Activated naive CD8-positive, alpha-beta T cell treated with anti-CD3 and anti-CD28 coated beads, Interleukin-2, amount 50 U/mL, for 24 hours (primary cell): ENCODE results near the gene SELENON.

Experiments used
- ATAC-seq: fragments of 150-1000 bp; cut with Tn5 transposase; one replicate; pipeline ENCODE4 v1.10.0; 2021
- DNase-seq: peaks from one replicate; pipeline ENCODE4 v3.0.0; 2021
- H3K27ac Mint-ChIP-seq: one replicate; pipeline ENCODE4 v1.8.0; 2021; ENCODE audit warnings: mild to moderate bottlenecking, mixed read lengths
- H3K27me3 Mint-ChIP-seq: one replicate; pipeline ENCODE4 v1.8.0; 2021; ENCODE audit warnings: mixed read lengths
- H3K36me3 Mint-ChIP-seq: one replicate; pipeline ENCODE4 v1.8.0; 2021; ENCODE audit warnings: low read depth, mixed read lengths
- H3K4me1 Mint-ChIP-seq: one replicate; pipeline ENCODE4 v1.8.0; 2021; ENCODE audit warnings: mixed read lengths
- H3K4me3 Mint-ChIP-seq: one replicate; pipeline ENCODE4 v1.8.0; 2021; ENCODE audit warnings: mild to moderate bottlenecking, moderate library complexity, mixed read lengths
- H3K9me3 Mint-ChIP-seq: one replicate; pipeline ENCODE4 v1.8.0; 2021; ENCODE audit warnings: mixed read lengths

SELENON gene

DNA sequence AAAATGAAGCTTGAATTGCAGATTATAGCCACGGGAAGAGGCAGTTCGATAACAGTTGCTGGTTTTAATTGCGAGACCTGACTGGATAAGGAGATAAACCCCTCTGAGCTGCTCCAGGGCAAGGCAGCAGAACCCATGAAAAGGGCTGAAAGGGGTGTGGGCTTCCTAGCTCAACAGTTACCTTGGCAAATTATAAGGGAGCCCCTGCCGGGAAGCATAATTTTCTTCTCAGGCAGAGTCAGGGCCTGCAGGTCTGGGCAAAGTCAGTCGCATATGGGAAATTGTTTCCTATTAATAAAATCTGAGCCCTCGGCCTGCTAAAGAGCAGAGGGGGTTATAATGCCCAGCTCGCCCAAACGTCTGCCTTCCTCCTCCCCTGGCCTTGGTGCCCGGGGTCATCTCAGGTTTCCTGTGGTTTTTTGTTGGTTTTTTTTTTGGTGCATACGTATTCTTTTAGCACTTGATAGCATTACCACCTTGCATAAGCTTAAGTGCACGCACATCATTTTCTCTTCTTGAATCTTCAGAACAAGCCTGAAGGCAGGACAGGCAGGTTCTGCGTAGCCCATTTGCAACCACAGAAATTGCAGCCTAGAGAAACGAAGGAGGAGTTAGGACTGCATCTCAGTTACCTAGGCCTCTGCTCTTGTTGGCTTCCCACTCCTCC lies 33.9 kb upstream of the SELENON start:
- Mint-ChIP-seq H3K4me1 (peaks cover 29% of the 10 kb centered on the region), H3K9me3 (no peaks in the 10 kb centered on the region), H3K36me3 (no peaks in the 10 kb centered on the region), H3K27me3 (no peaks in the 10 kb centered on the region), H3K4me3 (peak overlapping the region; percentile 24), H3K27ac (no peak overlapping the region)
- DNase-seq, result no peak
- peak; percentile 10 for ATAC-seq

GRCh38 chr1:25766721-25767436 lies 33.1 kb upstream of the SELENON start:
- DNase-seq (no peak), ATAC-seq (no peak)
- H3K27ac Mint-ChIP-seq, result no peak overlapping the region
- H3K9me3 Mint-ChIP-seq, result no peaks in the 10 kb centered on the region
- peaks cover 38% of the 10 kb centered on the region for H3K4me1 Mint-ChIP-seq
- H3K4me3 Mint-ChIP-seq, result no peak overlapping the region
- no peaks in the 10 kb centered on the region for H3K36me3 Mint-ChIP-seq
- no peaks in the 10 kb centered on the region for H3K27me3 Mint-ChIP-seq

- Mint-ChIP-seq H3K36me3 (no peaks in the 10 kb centered on the region), H3K27me3 (no peaks in the 10 kb centered on the region), H3K27ac (no peak overlapping the region), H3K9me3 (no peaks in the 10 kb centered on the region), H3K4me3 (no peak overlapping the region), H3K4me1 (peaks cover 43% of the 10 kb centered on the region)
- no peak for DNase-seq
- ATAC-seq, result no peak
Measured at GRCh38 chr1:25767437-25767770, 32.6 kb upstream of the SELENON start.

DNA sequence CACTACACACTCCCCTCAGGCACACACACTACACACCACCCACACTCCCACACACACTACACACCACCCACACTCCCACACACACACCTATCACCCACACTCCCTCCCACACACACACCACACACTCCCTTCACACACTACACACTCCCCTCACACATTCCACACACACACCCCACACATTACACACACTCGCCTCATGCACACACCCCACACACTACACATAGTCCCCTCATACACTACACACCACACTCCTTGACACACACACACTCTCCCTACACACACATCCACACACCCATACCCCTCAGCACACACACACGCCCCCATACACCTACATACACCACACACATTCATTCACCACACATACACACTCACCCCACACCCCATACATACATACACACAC lies 31.0 kb upstream of the SELENON start:
- H3K36me3 Mint-ChIP-seq, result no peaks in the 10 kb centered on the region
- no peak overlapping the region for H3K4me3 Mint-ChIP-seq
- peaks cover 6% of the 10 kb centered on the region for H3K27me3 Mint-ChIP-seq
- H3K9me3 Mint-ChIP-seq, result no peaks in the 10 kb centered on the region
- H3K27ac Mint-ChIP-seq, result no peak overlapping the region
- DNase-seq (no peak), ATAC-seq (no peak)
- H3K4me1 Mint-ChIP-seq, result peaks cover 54% of the 10 kb centered on the region

GRCh38 chr1:25769625-25770383 lies 30.2 kb upstream of the SELENON start:
- H3K9me3 Mint-ChIP-seq, result no peaks in the 10 kb centered on the region
- H3K4me3 Mint-ChIP-seq, result no peak overlapping the region
- no peak overlapping the region for H3K27ac Mint-ChIP-seq
- ATAC-seq (no peak), DNase-seq (no peak)
- no peaks in the 10 kb centered on the region for H3K36me3 Mint-ChIP-seq
- H3K4me1 Mint-ChIP-seq, result peaks cover 62% of the 10 kb centered on the region
- H3K27me3 Mint-ChIP-seq, result peaks cover 6% of the 10 kb centered on the region

DNA sequence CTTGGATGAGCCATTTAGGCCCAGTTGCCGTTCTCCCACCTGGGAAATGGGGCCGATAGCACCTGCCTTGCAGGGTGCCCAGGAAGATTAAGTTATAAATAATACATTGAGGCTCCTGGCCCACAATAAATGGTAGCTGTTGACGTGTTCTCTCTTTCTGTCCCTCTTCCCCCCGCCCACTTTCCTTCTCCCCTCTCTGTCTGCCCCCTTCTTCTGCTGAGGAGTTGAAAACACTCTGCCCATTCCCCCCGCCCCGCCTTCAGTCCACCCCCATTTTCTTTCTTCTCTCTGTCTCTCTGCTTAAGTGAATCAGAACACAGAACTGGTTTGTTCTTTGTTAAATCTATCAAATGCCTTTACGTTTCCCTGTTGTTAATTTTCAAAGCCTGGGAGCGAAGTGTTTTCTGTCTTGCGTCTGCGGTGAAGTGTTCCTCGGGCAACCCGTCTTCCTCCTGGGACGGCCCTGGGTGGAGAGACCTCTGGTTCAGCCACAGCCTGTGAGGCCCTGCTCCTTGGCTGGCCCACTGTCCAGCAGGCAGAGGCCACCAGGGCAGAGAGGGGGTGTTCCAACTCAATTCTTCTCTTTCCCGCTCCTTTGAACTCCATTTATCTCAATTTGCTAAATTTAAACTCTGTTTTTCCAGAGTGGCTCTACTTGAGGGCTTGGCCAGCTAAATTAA lies 29.3 kb upstream of the SELENON start:
- DNase-seq (no peak), ATAC-seq (no peak)
- no peaks in the 10 kb centered on the region for H3K9me3 Mint-ChIP-seq
- peak overlapping the region; percentile 10 for H3K4me3 Mint-ChIP-seq
- H3K27me3 Mint-ChIP-seq, result peaks cover 6% of the 10 kb centered on the region
- peaks cover 67% of the 10 kb centered on the region for H3K4me1 Mint-ChIP-seq
- H3K27ac Mint-ChIP-seq, result peak overlapping the region; percentile 45
- H3K36me3 Mint-ChIP-seq, result no peaks in the 10 kb centered on the region

GRCh38 chr1:25771221-25772114 lies 28.5 kb upstream of the SELENON start:
- Mint-ChIP-seq H3K36me3 (no peaks in the 10 kb centered on the region), H3K9me3 (no peaks in the 10 kb centered on the region), H3K27ac (peak overlapping the region; percentile 53), H3K4me1 (peaks cover 63% of the 10 kb centered on the region), H3K27me3 (peaks cover 6% of the 10 kb centered on the region), H3K4me3 (no peak overlapping the region)
- ATAC-seq (no peak), DNase-seq (peak; percentile 20)

GRCh38 chr1:25772164-25772563 lies 27.8 kb upstream of the SELENON start:
- H3K4me3 Mint-ChIP-seq, result no peak overlapping the region
- H3K27ac Mint-ChIP-seq, result no peak overlapping the region
- peaks cover 62% of the 10 kb centered on the region for H3K4me1 Mint-ChIP-seq
- no peaks in the 10 kb centered on the region for H3K9me3 Mint-ChIP-seq
- ATAC-seq (no peak), DNase-seq (no peak)
- no peaks in the 10 kb centered on the region for H3K36me3 Mint-ChIP-seq
- peaks cover 6% of the 10 kb centered on the region for H3K27me3 Mint-ChIP-seq

- Mint-ChIP-seq H3K27me3 (peaks cover 6% of the 10 kb centered on the region), H3K9me3 (no peaks in the 10 kb centered on the region), H3K27ac (no peak overlapping the region), H3K4me3 (no peak overlapping the region), H3K36me3 (no peaks in the 10 kb centered on the region), H3K4me1 (peaks cover 62% of the 10 kb centered on the region)
- DNase-seq (no peak), ATAC-seq (no peak)
Measured at GRCh38 chr1:25772692-25773245, 27.2 kb upstream of the SELENON start.

DNA sequence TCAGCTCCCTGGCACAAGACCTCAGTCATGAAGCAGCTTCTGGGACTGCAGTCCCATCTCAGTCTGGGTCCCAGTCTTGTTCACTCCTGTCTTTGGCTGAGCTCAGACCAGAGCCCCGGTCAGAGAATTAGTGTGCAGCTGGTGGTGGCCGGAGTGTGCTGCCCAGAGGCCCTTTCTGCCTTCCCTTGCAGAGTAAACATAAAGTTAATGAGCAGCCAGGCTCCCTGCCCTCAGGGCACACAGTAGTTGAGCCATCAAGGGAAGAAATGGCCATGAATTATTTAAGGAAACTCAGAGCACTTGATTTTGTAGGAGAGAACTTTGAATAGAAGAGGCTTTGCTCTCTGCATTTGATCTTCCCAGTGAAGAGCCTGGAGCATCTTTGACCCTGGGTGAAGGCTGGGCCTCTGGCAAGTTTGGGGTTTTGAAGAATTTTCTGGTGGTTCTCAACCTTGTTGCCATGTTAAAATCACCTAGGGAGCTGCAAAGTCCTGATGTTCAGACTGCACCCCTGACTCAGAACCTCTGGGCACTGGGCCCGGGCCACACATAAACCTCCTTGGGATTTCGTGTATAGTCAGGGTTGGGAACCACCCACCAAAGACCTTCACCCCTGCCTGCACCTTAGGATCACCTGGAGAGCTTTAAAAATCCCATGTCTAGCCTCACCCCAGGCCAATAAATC lies 26.4 kb upstream of the SELENON start:
- no peak for ATAC-seq
- no peaks in the 10 kb centered on the region for H3K9me3 Mint-ChIP-seq

DNA sequence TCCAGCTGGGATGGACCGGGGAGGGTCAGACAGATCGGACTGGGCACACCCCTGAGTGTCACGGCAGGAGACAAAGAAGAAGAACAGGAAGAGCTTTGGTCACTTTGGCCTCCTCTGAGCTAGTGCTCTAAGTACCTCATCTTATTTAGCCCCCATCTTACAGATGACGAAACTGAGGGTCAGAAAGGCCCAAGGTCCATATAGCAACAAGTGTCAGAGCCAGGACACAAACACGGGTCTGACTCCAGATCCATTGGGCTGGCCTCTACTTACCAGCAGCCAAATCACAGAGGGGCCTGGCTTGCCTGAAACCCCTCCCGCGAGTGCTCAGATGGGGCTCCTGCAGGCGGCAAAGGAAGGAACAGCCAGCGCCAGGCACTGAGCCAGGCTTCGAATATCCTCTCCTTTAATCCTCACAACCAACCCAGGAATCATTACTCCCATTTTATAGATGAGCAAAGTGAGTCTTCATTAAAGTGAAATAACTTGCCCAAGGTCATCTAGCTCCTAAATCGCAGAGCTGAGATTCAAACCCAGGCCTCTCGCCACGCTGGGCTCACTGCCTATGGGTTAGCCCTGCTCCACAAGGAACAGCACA lies 25.7 kb upstream of the SELENON start:
- no peaks in the 10 kb centered on the region for H3K36me3 Mint-ChIP-seq
- DNase-seq, result no peak
- no peaks in the 10 kb centered on the region for H3K9me3 Mint-ChIP-seq
- peaks cover 6% of the 10 kb centered on the region for H3K27me3 Mint-ChIP-seq
- peak overlapping the region; percentile 52 for H3K4me3 Mint-ChIP-seq
- H3K27ac Mint-ChIP-seq, result peak overlapping the region; percentile 75
- ATAC-seq, result no peak
- peaks cover 58% of the 10 kb centered on the region for H3K4me1 Mint-ChIP-seq

More for the DNA sequence above, 26.4 kb upstream of the SELENON start:
- H3K4me3 Mint-ChIP-seq, result no peak overlapping the region
- H3K36me3 Mint-ChIP-seq, result no peaks in the 10 kb centered on the region
- H3K27me3 Mint-ChIP-seq, result peaks cover 6% of the 10 kb centered on the region
- no peak overlapping the region for H3K27ac Mint-ChIP-seq
- DNase-seq, result no peak
- H3K4me1 Mint-ChIP-seq, result peaks cover 62% of the 10 kb centered on the region

- Mint-ChIP-seq H3K4me1 (peaks cover 53% of the 10 kb centered on the region), H3K36me3 (no peaks in the 10 kb centered on the region), H3K27me3 (peaks cover 6% of the 10 kb centered on the region), H3K27ac (peak overlapping the region; percentile 75), H3K4me3 (peak overlapping the region; percentile 52), H3K9me3 (no peaks in the 10 kb centered on the region)
- DNase-seq, result peak; percentile 83
- peak; percentile 86 for ATAC-seq
Measured at GRCh38 chr1:25774921-25775771, 24.8 kb upstream of the SELENON start.
